Measurements from ENCODE around the gene ARRDC2. TPM values are rescaled to one million over a fixed set of nuclear protein-coding genes. Genes with fewer than 3 reads are reported as not detected.

ARRDC2 gene
- 19.4 and 23.9 TPM in 2 replicates for total RNA-seq (2013; cell fraction: nucleolus; rRNA removed)
- total RNA-seq (2014; rRNA removed) = 6.8 and 8.8 TPM in 2 replicates
- 5.5 TPM in 2 replicates for total RNA-seq (2014; rRNA removed; fragmentation: Illumina TruSeq; extraction: Trizol)
- total RNA-seq (2021) = 9.3 and 10.1 TPM in 2 replicates
- 3.8 TPM for polyA plus RNA-seq (2011; ENCODE audit: low read depth)
- polyA plus RNA-seq (2011; rRNA removed) = 4.4 and 5.2 TPM in 2 replicates
- 3.9 and 6.7 TPM in 2 replicates for polyA plus RNA-seq (2011; cell fraction: cytosol; rRNA removed)
- polyA plus RNA-seq (2011; cell fraction: nucleus; rRNA removed) = 31.0 and 35.9 TPM in 2 replicates
- polyA plus RNA-seq (2012) = 6.5 and 8.6 TPM in 2 replicates
- 4.3 and 4.7 TPM in 2 replicates for polyA plus RNA-seq (2014; fragmentation: Illumina TruSeq; extraction: Trizol)
- 1 to 10 TPM in 1 of 2 experiments, under 1 TPM in 1; 0.48 to 1.1 TPM for polyA plus RNA-seq (2014; fragmentation: Nextera tagmentation; extraction: Ambion mirVana)
- polyA plus RNA-seq (2014; rRNA removed) = 9.6 and 11.1 TPM in 2 replicates
- 1 to 10 TPM; 1.1 to 2.7 TPM for polyA plus RNA-seq (2016; fragmentation: Nextera tagmentation; extraction: Ambion mirVana)
- polyA minus RNA-seq (2011; rRNA and poly(A)+ RNA removed) = 3.4 and 4.4 TPM in 2 replicates
- 2.3 and 3.7 TPM in 2 replicates for polyA minus RNA-seq (2011; cell fraction: cytosol; rRNA and poly(A)+ RNA removed)
- 4.4 and 8.6 TPM in 2 replicates for polyA minus RNA-seq (2011; cell fraction: nucleus; rRNA and poly(A)+ RNA removed)
- percentile 68 among the genes with signal in this experiment for Bru-seq, nascent RNA
- BruChase-seq, experiment 1, labeled RNA remaining after a 6-hour chase = percentile 70 among the genes with signal in this experiment
- BruChase-seq, experiment 2, labeled RNA remaining after a 2-hour chase = percentile 66 among the genes with signal in this experiment
- long read RNA-seq, experiment 1 = 0 reads
- long read RNA-seq, experiment 2, partial matches to known transcripts = 0 of 2 reads
- long read RNA-seq, experiment 2, other reads (novel, unspliced or antisense) = 1 of 2 reads

DNA sequence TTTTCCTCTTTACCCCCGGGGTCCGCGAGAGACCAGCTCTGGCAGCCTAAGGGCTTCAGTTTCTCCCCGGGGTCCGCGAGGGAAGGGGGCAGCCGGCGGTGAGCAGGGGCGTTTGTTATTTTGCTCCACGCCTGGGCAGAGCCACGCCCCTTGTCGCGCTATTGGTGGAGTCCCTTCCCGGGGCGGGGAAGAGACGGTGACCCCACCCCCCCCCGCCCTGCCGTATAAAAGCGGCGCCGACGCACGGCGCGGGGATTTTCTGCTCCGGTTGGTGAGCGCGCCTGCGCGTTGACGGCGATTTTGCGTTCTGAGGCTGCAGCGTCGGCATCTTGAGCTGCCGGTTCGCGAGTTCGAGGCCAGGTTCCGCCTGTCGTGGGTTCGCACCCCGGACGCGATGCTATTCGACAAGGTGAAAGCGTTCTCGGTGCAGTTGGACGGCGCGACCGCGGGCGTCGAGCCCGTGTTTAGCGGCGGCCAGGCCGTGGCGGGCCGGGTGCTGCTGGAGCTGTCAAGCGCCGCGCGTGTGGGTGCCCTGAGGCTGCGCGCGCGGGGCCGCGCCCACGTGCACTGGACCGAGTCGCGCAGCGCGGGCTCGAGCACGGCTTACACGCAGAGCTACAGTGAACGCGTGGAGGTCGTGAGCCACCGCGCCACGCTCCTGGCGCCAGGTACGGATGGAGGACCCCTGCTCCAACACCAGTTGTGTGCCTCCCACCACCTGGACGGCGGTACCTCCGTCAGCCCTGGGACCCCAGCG, at the start of gene ARRDC2:
TSS of gene ARRDC2 (plus strand) at position 254 of the 757 bp plus-strand sequence. CDS start at position 395, 141 bp downstream.
- CTCF ChIA-PET = interaction anchor here (0.7 to 3.7 kb wide), 9 partner anchors 12 to 243 kb away, joined by 3 to 81 read pairs (median 4); partner anchors contain the start of gene PIK3R2
- H3K9me3 ChIP-seq (replicated peaks; ENCODE audit: control insufficient read depth, insufficient read depth, low read length) = no peaks in the 10 kb centered on the region
- WGBS (ENCODE audit: insufficient coverage, insufficient replicate concordance, low lambda C conversion rate, missing lambda C conversion rate) = 7% methylated on average over 58 of the region's 92 CpGs
- H3K79me2 ChIP-seq (ENCODE audit: control insufficient read depth, insufficient read depth, low read length) = no peaks in the 10 kb centered on the region
- in situ Hi-C loops (cut with MboI) (no loop called here), intact Hi-C loops (cut with micrococcal nuclease; ENCODE audit: unreplicated experiment) (loop anchor here (1.0 to 2.0 kb wide), 3 partner anchors 50 to 161 kb away; no protein-coding TSS in a partner anchor)
- no peak for DNase-seq (ENCODE audit: low read depth, low spot score)
- no peak within 1 kb of the TSS for H3K27ac ChIP-seq (ENCODE audit: control insufficient read depth, insufficient read depth)
- POLR2A ChIA-PET = interaction anchor here (0.6 to 1.4 kb wide), 3 partner anchors 54 to 166 kb away, joined by 3 to 7 read pairs (median 3); no protein-coding TSS in a partner anchor
- BruUV-seq (replicated peaks) = no TSS peak
- no peak within 1 kb of the TSS for H2AFZ ChIP-seq (ENCODE audit: control insufficient read depth, low read depth, low read length)
- H3K4me1 ChIP-seq (ENCODE audit: control insufficient read depth, insufficient read depth, low read length) = peaks cover 18% of the 10 kb centered on the region
- peak; percentile 96 for FAIRE-seq
- ATAC-seq = peak; percentile 90
- no peaks in the 10 kb centered on the region for H4K20me1 ChIP-seq (ENCODE audit: control insufficient read depth, insufficient read depth)
- SMC1A ChIA-PET (ENCODE audit: uncharacterized antibody, unreplicated experiment) = interaction anchor here (0.6 to 2.0 kb wide), 10 partner anchors 16 to 217 kb away, joined by 3 to 21 read pairs (median 4); no protein-coding TSS in a partner anchor
- no peaks in the 10 kb centered on the region for H3K27me3 ChIP-seq (replicated peaks in 1 of 2; ENCODE audit: control insufficient read depth in 2 of 2, insufficient read depth in 2 of 2, low read length in 1 of 2)
- peak within 1 kb of the TSS; percentile 75 for H3K4me2 ChIP-seq (ENCODE audit: control insufficient read depth, insufficient read depth)
- RAD21 ChIA-PET (ENCODE audit: unreplicated experiment) = interaction anchor here (0.6 to 1.7 kb wide), 10 partner anchors 14 to 160 kb away, joined by 3 to 7 read pairs (median 5); no protein-coding TSS in a partner anchor
- peak within 1 kb of the TSS; percentile 63; the same call in 1 of the 2 replicates for H3K9ac ChIP-seq (ENCODE audit: control insufficient read depth, insufficient read depth, low read length)
- H3K36me3 ChIP-seq (ENCODE audit: control insufficient read depth in 2 of 2, insufficient read depth in 2 of 2, low read length in 1 of 2) = peaks cover 7 to 9% of the 10 kb centered on the region in 2 experiments
- peak within 1 kb of the TSS; percentile 57 for H3K4me3 ChIP-seq
- TF ChIP-seq BCL11A (IDR thresholded peaks at IDR 0.05; ENCODE audit: low read depth, low read length) (no peak), MEF2A (IDR thresholded peaks at IDR 0.05; ENCODE audit: insufficient read depth, low read depth, low read length) (no peak), JUND (IDR thresholded peaks at IDR 0.05; ENCODE audit: low read depth, low read length) (no peak), STAT1 (conservative IDR thresholded peaks at IDR 0.05) (no peak), ZNF207 (IDR thresholded peaks at IDR 0.05; ENCODE audit: borderline replicate concordance) (no peak), SP1 (IDR thresholded peaks at IDR 0.05; ENCODE audit: low read depth, low read length) (peak; percentile 11), GATAD2B (conservative IDR thresholded peaks at IDR 0.05; ENCODE audit: low read depth) (peak; percentile 76), POLR2AphosphoS2 (IDR thresholded peaks at IDR 0.05; ENCODE audit: low read depth, low read length) (peak; percentile 20; the same call in 1 of the 2 replicates), CEBPZ (IDR thresholded peaks at IDR 0.05; ENCODE audit: low read depth, low read length) (no peak)
- TF ChIP-seq, protein P1, sequence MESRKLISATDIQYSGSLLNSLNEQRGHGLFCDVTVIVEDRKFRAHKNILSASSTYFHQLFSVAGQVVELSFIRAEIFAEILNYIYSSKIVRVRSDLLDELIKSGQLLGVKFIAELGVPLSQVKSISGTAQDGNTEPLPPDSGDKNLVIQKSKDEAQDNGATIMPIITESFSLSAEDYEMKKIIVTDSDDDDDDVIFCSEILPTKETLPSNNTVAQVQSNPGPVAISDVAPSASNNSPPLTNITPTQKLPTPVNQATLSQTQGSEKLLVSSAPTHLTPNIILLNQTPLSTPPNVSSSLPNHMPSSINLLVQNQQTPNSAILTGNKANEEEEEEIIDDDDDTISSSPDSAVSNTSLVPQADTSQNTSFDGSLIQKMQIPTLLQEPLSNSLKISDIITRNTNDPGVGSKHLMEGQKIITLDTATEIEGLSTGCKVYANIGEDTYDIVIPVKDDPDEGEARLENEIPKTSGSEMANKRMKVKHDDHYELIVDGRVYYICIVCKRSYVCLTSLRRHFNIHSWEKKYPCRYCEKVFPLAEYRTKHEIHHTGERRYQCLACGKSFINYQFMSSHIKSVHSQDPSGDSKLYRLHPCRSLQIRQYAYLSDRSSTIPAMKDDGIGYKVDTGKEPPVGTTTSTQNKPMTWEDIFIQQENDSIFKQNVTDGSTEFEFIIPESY (IDR thresholded peaks at IDR 0.05) = peak; percentile 32; the same call in 1 of the 2 replicates
- TF ChIP-seq, protein P2, sequence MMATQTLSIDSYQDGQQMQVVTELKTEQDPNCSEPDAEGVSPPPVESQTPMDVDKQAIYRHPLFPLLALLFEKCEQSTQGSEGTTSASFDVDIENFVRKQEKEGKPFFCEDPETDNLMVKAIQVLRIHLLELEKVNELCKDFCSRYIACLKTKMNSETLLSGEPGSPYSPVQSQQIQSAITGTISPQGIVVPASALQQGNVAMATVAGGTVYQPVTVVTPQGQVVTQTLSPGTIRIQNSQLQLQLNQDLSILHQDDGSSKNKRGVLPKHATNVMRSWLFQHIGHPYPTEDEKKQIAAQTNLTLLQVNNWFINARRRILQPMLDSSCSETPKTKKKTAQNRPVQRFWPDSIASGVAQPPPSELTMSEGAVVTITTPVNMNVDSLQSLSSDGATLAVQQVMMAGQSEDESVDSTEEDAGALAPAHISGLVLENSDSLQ (IDR thresholded peaks at IDR 0.05) = no peak

All from GM12878 (cell line).